Activated CD8-positive, alpha-beta memory T cell treated with anti-CD3 and anti-CD28 coated beads for 48 hours (primary cell): Measurements from ENCODE around the gene PHF5A.
"Not testable (repeated sequence)": the region's sequence is repeated elsewhere in the genome, so short reads cannot be mapped to it uniquely, and the experiment has no call there.

Source experiments
- DNase-seq, 3 experiments: peaks; one replicate each; pipeline ENCODE4 v3.0.0-alpha.2; 2020; ENCODE audit warnings: low read depth in 2 of 3, low spot score in 2 of 3

Gene PHF5A

GRCh38 chr22:41447435-41448188 is 20.9 kb downstream of the PHF5A start:
- peak in 2 of 3 experiments; percentile 28 to 50 for DNase-seq

GRCh38 chr22:41446639-41447434 is 21.7 kb downstream of the PHF5A start, which contains the start of gene TOB2:
TOB2 (minus strand) TSS chr22:41446801; CDS start chr22:41437345, 9,456 bp downstream.
- DNase-seq = peak; percentile 88 to 94 (median 91)

DNA sequence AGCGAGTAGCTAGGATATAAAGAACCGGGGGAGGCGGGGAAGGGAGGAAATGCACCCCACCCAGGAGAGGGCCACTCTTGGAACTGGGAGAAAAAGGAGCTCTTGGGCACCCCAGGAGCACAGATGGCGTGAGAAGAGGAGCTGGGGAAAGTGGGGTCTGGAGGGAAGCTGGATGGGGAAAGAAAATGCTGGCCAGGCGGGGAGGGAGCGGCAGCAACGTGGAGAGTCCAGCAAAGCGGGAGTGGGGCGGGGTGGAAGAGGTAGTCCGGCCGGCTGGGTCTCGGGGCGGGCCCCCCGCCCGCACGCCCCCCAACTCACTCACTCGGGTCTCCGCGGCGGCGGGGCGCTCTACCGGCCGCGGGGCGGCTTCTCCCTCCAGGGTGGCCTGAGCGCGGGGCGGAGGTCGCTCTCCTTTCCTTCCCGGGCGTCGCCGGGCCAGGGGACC is 22.4 kb downstream of the PHF5A start:
- DNase-seq = no peak

GRCh38 chr22:41445129-41446056 is 23.1 kb downstream of the PHF5A start:
- peak in 1 of 3 experiments; percentile 12 for DNase-seq

GRCh38 chr22:41444360-41445128 is 23.9 kb downstream of the PHF5A start:
- peak; percentile 64 to 75 (median 74) for DNase-seq

- DNase-seq = no peak
These were observed 26.2 kb downstream of the PHF5A start for GRCh38 chr22:41442240-41442792.

DNA sequence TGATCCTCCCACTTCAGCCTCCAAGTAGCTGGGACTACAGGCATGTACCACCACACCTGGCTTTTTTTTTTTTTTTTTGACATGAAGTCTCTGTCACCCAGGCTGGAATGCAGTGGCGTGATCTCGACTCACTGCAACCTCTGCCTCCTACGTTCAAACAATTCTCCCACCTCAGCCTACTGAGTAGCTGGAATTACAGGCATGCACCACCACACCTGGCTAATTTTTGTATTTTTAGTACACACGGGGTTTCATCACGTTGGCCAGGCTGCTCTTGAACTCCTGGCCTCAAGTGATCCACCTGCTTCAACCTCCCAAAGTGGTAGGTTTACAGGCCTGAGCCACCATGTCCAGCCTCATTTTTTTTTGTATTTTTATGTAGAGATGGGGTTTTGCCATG is 28.0 kb downstream of the PHF5A start:
- DNase-seq = not testable (repeated sequence)

- DNase-seq = no peak
These were observed 31.3 kb downstream of the PHF5A start for GRCh38 chr22:41437198-41437597.

DNA sequence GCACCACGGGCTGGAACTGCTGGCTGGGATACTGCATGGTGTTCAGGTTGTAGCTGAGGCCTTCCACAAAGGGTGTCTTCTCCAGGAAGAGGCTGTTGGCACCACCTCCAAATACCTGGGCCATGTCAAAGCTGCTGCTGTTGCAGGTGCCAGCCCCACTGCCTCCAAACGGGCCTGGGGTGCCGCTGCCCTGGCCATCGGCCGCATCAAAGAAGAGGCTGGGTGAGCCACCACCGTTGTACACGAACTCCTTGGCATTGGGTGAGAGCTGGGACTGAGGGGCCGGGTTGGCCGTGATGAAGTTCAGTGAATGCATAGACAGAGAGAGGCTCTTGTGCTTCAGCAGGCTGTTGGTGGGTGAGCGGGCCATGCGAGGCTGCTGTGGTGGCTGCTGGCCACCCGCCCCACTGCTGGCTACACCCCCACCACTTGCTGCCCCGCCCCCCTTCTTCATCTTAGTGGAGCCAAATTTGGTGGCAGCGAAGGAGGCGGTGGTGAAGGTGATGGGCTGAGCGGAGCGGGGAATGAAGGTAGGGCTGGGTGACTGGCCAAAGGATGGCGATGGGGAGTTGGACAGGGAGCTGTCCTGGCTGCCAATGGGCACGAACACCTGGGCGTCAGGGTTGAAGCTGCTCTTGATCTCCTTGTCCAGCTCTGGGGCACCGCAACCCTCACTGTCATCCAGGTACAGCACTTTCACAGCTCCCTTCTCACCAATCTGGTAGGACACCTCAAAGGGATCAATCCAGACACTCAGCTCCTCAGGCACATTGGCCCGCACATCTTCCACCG is 32.0 kb downstream of the PHF5A start:
- DNase-seq = no peak

DNA sequence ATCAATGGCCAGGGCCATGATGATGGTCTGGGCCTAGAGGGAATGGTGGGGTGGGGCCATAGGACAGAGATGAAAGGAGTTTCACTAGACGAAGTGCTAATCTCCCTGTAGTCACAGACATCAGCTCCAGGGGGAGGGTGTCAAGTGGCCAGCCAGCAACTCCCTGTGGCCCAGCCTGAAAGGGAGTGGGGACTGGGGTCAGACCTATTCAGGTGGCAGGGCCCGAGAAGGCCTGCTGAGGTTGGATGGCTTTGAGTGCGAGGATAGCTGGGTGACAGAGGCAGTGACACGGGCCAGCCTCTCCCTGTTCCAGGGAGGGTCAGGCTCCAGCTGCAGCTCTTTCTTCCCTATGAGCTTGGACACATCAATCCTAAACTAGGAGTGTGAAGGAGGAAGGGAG is 32.9 kb downstream of the PHF5A start:
- DNase-seq = no peak

DNA sequence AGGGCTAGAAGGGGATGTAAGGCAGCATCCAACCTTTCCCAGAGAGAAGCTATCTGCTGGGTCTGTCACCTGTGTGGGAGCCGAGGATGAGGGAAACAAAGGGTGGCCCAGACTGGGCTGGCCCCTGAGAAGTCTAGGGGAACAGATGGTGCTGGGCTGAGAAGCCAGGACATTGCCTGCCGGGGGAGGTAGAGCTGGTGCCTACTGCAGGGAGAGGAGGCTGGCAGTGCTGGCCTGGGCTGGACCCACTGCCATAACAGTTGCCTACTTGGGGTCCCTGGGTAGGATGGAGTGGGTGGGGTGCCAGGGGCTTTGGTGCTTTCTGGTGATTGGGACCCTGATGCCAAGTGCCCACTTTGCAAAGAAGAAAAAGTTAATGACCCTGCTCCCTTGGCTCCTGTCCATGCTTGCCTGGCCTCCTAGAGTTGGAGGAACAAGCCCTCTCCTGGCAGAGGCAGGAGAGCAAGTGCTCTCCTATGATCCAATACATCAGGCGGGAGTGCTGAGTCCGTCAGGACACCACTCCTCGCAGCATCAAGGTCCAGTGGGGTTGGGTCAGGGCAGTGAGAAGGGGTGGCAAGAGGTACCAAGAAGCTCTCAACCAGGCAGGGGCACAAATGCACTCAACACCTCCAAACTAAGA is 34.0 kb downstream of the PHF5A start:
- not testable (repeated sequence) for DNase-seq

DNA sequence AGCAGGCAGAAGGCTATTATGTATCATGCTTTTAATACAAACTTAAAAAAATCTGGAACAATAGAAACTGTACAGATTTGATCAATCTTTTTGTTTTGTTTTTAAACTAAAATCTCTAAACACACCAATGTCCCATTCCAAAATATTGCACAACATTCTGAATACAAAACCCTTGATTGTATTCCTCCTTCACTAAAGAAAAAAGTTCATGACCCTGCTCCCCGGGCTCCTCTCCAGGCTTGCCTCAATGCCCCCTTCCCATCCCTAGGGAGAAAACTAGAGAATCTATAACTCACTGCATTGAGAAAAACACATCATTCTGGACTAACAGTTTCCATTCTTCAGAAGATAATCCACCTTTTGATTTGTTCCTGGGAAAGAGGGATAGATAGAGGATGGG is 35.0 kb downstream of the PHF5A start:
- not testable (repeated sequence) for DNase-seq

DNA sequence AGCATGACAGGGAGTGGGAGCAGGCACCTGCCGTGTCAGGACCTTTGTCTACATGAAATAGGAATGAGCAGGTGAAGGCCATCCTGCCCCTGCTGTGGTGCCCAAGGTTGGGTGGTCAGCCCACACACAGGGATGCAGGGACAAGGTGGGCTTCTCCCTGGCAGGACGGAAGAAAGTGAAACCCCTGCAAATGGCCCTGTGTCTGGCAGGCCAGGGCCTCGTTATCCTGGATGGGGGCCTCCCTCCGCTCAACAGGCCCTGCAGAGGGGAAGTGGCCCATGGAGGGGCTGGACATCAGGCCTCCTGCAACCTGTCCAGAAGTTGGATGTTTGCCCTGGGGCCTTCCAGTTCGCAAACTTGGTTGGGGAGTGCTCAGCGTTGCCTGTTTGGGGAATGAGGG is 36.8 kb downstream of the PHF5A start:
- DNase-seq = no peak

DNA sequence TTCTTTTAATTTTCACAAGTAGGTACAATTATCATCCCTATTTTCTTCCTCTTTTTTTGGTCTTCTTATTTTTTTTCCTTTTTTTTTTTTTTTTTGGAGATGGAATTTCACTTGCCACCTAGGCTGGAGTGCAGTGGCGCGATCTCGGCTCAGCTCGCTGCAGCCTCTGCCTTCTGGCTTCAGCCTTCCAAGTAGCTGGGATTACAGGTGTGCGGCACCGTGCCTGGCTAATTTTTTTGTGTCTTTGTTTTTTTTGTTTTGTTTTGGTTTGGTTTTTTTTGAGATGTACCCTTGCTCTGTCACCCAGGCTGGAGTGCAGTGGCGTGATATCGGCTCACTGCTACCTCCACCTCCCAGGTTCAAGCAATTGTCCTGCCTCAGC is 38.5 kb downstream of the PHF5A start:
- DNase-seq = no peak

DNA sequence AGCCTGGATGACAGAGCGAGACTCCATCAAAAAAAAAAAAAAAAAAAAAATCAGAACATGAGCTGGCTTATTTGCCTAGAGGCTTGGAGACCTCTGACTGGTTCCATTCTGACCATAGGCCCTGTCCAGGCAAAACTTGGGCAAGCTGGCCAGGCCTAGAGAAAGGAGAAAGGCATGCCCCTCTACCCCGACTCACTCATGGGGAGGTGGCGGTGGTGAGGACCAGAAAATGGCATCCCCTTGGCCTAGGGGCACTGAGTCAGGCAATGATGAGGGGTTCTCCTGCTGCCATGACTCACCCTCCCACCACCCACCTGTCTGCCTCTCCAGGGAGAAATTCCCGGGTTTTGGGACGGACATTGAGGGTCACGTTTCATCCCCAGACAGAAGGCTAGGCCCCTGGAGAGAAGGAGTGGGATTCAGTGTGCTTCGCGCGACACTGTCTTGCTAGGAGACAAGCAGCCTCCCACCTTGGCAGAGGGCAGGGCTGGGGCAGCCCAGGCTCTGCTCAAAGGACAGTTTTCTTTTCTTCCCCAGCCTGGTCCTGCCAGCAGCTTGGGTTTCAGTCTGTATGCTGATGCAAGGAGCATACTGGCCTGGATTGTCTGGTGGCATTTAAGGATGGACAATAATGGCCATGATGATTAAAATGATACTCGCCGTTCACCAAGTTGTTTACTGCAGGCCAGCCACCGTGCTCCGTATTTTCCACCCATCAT is 39.1 kb downstream of the PHF5A start:
- DNase-seq = no peak

DNA sequence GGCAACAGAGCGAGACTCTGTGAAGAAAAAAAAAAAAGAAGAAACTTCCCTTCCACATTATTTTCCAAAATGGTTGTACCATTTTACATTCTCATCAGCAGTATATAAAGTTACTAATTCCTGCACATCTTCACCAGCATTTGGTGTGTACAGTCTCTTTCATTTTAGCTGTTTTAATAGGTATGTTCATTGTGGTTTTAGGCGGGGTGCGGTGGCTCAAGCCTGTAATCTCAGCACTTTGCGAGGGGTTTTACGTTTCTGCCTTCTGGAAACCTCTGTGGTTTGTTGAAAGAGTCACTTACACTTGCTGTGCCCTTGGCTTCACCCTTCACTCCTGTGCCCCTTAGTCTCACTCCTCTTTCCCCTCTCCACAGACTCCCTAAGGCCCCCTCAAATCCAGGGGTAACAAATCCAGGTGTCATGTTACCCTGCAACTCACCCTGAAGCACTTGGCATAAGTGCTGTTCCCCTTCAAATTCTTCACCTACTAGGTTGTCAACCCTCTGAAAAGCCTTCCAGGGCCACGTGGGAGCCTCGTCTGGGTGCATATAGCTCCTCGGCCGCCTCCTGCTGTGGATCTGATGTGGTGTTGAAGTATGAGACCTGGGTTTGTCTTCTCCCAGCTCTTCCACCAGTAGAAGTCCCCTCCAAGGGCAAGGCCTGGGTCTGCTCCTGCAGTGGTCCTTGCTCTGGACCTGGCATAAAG is 42.7 kb downstream of the PHF5A start:
- no peak for DNase-seq

DNA sequence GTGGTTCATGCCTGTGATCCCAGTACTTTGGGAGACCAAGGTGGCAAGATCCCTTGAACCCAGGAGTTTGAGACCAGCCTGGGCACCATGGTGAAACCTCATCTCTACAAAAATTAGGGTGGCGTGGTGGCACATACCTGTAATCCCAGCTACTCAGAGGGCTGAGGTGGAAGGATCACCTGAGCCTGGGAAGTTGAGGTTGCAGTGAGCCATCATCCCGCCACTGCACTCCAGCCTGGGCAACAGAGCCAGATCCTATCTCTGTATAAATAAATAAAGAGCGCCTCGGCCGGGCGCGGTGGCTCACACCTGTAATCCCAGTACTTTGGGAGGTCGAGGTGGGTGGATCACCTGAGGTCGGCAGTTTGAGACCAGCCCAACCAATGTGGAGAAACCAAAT is 49.8 kb downstream of the PHF5A start:
- no peak for DNase-seq
